Dedifferentiated amniotic fluid mesenchymal stem cell (primary cell): ENCODE results near the gene CHD2.

Experiments used
- DNase-seq: peaks from one replicate; pipeline ENCODE4 v3.0.0-alpha.2; 2016; ENCODE audit errors: extremely low spot score

CHD2 gene

DNA sequence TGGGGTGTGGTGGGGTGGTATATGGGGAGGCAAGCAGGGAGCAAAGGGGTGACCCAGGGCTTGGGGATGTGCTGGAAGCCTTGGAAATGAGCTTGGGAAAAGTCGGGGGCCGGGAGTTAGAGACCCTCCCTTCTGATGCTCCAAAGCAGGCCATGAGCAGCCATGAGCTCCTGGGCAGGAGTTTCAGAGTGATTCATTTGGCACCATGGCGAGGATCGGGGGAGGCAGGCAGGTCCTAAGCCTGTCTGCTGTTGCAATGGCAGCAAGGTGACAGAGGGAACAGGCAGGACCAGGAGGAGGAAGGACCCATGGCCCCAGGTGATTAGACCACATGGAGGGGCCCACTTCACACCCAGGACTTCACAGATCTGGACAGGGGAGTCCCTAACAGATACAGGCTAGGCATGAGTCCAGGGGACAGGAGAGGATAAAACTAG is 167.5 kb downstream of the CHD2 start:
- no peak for DNase-seq

DNA sequence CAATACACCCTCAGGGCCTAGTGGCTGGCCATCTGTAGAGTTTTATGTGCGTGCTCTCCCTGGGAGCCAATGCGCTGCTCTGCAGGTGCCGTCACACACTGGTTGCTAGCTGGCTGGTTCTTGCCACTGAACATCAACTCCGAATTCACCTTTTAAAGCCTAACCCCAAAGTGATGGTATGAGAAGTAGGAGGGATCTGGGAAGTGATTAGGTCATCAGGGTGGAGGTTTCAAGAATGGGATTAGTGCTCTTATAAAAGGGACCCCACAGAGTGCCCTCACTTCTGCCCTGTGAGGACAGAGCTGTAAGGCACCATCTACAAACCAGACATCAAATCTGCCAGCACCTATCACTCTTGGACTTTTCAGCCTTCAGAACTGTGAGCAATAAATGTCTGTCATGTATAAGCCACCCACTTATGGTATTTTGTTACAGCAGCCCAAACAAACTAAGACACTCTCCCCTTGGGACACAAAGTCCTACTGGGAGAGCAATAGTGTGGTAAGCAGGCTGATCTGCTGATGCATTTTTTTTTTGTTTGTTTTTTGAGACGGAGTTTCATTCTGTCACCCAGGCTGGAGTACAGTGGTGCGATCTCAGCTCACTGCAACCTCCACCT is 168.6 kb downstream of the CHD2 start:
- DNase-seq: no peak

DNA sequence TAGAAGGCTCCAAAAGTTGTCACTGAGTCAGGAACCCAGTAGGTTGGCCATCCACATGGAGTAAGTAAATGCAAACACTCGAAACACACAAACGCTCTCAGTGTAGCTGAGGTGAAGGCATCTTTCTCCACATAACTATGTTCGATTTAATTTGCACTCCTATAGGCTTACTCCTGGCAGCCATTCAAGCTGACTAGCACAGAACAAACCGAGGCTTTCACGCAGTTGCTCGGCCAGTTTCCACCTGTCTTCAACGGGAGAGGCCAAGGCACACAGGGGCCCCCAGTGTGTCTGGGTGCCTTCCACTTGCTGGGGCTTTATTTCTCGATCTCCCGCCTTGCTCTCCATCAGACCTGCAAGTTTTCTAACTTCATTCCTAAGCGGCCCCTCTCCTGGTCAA is 170.0 kb downstream of the CHD2 start:
- DNase-seq: no peak

DNA sequence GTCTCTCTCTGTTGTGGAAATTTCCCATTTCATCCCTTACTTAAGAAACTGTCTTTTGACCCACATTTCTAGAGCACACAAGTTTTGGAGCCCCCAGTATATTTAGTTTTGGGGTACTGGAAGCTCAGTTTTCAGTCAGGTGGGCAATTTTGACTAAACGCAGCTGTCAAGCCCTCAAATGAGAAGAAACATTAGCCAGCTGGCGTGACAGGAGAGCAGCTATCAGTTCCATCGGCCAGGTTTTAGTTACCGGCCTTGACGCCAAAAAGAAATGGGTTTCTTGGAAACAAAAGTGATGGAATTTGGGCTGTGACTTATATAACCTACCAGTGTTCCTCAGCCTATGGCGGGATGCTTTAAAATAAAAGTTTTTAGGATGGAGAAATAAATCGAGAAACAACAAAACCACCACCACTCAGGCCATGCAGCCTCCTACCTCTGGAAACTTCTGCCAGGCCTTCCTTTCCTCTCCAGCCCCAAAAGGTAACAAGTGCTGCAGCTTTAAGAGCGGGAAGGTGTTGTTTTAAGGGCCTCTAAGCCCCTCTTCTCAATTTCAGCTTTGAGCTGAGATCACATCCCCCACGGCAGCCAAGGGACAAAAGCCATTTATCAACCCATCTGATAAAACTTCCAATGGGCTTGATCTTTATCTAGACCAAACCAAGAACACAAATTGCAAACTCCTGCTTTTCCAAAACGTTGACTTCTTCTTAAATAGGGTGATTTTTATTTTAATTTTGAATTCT is 170.6 kb downstream of the CHD2 start:
- DNase-seq: no peak

DNA sequence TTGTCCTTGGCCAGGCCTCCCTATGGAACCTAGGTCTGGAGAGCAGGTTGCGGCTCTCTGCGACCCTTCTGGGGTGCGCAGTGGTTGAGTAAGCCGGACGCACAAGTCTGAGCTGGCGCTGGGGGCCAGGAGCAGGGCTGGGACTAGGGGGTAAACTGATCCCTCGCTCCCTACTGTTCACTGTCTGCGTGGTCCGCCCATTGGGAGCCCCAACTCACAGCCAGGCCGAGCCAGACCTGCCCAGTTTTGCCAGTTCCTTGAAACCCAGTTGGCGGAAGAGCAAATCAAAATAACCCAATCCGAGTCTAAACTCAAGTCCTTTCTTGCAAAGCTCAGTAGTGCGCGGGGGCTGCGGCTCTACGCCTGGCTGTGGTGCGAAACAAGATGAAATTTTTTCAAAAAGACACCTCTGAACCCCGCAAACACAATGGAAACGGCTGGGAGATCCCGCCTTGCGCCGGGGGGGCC is 171.4 kb downstream of the CHD2 start:
- no peak for DNase-seq

DNA sequence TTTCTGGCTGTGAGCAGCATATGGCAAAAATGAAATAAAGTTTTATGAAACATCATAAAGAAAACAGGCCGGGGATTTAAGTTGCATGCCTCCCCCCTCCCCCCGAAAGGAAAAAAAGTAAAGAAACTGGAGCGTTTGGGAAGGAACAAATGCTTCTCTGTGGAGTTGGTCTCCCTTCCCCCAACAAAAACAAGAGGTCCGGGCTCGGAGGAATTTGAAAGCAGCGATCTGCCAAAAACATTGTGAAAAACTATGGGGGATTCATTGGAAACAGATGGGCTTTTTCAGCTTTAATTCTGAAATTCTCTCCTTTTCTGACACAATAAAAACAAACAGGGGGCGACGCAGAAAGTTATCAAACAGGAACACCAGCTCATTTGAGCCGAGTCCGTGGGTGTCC is 171.9 kb downstream of the CHD2 start:
- peak; percentile 56 for DNase-seq

DNA sequence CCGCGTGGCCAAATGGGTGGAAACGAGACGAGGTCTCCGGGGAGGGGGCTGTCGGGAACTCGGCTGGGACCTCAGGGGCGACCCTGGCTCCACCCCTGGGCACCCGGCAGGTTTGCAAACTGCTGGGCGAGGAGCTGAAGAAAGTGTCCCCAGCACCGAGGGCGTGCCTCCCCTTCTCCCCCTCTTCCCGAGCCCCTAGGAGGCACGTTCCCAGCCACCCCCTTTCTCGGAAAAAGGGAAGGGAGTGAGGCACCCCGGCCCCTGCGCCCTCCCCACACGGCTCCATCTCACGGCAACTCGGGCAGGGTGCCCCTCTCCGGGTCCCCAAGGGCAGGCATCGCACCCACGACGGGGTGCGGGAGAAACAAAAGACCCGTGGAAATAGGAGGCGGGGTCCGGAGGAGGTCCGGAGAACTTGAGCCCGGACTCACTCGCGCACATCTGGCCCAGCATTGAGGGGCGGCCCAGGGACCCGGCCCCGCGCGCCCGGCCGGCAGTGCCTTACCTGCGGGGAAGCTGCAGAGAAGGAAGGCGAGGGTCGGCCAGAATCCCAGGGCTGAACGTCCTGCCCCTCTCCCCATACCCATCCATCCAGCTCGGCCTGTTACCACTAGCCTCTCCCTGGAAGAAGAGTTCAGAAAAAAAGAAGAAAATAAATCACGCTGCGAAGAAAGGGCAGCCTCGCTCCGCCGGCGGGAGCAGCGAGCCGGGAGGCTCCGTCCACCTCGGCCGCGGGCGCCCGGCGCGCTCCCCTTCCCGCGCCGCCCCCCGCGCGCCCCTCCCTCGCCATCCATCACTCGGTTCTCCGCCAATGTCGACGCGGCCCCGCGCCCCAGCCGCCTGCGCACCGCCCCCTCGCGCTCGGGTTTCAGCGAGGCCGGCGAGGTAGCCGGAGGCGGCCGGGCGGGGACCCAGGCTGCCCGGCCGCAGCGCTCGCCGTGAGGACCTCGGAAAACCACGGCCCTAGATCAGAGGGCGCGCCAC is 172.6 kb downstream of the CHD2 start:
- DNase-seq: peak; percentile 73

DNA sequence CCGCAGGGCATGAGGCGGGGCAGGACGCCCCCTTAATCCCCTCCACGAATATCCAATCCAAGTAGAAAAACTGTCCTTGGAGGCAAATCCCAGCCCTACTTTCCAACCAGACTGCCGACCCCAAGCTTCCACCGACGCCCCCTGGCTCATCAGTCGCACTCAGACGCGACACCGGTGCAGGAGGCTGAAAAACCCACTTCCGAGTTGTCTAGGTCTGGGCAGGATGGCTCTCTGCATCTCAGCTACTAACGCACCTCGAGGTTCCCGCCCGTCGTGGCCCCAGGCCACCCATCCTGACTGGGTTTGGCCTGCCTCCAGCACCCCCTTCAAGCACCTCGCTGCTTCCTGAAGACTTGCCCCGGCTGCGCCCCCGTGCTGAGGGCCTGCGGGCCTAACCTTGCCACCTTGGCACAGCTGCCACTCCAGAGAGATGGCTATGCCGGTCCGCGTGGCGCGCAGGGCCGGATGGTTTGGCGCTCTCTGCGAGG is 173.4 kb downstream of the CHD2 start:
- DNase-seq: no peak

DNA sequence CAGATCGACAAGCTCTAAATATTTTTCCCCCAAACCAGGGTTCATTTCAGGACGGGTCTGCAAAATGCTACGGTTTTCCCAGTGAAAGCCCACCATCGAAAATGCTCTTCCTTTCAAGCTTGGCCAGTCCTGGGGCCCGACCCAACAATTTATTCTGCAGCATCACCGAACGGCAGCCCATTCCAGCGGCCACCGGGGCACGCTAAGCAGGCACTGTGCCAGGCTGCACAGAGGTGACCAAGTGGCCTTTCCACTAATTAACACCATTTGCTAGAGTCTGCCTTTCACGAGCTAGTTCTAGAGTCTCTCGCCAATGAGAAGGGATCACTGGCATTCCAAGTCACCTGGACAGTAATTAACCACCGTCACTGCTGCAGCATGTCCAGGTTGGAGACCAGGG is 174.5 kb downstream of the CHD2 start:
- no peak for DNase-seq

DNA sequence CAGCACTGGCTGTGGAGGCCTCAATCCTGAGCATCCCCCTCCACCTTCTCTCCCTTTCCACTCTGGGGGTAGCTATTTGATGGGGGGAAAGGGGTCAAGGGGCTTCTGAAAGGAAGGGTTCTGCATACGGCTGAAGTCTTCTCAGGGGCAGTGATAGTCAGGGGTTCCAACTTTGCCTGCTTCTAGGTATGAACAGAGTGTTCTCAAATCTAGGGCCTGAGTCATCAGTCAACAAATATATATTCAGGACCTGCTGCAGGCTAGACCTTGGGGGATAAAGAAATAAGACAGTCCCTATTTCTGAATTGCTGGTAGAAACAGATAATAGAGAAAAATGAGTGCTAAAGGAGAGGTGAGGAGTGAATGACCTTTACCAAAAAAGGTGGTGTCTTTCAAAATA is 176.1 kb downstream of the CHD2 start:
- DNase-seq: no peak

DNA sequence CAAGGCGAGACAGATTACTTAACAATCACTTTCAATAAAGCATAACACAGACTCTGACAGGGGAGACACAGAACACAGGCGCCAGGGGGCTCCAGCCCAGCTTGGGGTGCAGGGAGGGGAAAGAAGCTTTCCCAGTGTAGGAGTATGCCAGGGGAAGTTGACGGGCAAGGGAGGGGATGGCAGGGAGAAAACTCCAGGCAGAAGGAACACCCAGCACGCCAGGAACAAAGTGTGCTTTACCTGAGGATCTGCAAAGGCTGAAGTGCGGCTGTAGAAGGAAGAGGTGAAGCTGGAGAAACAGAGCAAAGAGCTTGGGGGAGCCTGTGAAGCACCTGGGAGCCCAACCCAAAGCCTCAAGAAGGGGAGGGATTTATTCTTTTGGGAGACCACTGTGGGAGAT is 176.8 kb downstream of the CHD2 start:
- no peak for DNase-seq
